HCT116 (cell line): ENCODE data around the gene ECE2.

ENCODE experiments used
- FOSL1 ChIP-seq: IDR thresholded peaks from 2 replicates; pipeline ENCODE4 v1.6.1; 2012; ENCODE audit warnings: low read depth
- POLR2A ChIP-seq: IDR thresholded peaks from 2 replicates; pipeline ENCODE4 v1.7.0; 2011; ENCODE audit warnings: borderline replicate concordance; ENCODE audit not compliant: insufficient read depth, insufficient read length; ENCODE audit errors: extremely low read depth
- RAD21 ChIP-seq: IDR thresholded peaks from 2 replicates; pipeline ENCODE4 v1.6.1; 2012; ENCODE audit warnings: low read depth, mild to moderate bottlenecking
- TF ChIP-seq, protein P1 (sequence below), 3 experiments: fragments of 200-600 bp in 1 of 3; sonication (generic) in 1 of 3; IDR thresholded peaks in 2 of 3; conservative IDR thresholded peaks in 1 of 3; 2 replicates each; pipeline ENCODE4 v1.5.1; 2012 to 2017; ENCODE audit warnings: low read depth in 2 of 3, low read length in 2 of 3, antibody characterized with exemption in 1 of 3, borderline replicate concordance in 1 of 3, control low read depth in 1 of 3, mild to moderate bottlenecking in 1 of 3, mixed read lengths in 1 of 3, mixed run types in 1 of 3, moderate library complexity in 1 of 3; ENCODE audit not compliant: insufficient read depth in 1 of 3

DNA sequence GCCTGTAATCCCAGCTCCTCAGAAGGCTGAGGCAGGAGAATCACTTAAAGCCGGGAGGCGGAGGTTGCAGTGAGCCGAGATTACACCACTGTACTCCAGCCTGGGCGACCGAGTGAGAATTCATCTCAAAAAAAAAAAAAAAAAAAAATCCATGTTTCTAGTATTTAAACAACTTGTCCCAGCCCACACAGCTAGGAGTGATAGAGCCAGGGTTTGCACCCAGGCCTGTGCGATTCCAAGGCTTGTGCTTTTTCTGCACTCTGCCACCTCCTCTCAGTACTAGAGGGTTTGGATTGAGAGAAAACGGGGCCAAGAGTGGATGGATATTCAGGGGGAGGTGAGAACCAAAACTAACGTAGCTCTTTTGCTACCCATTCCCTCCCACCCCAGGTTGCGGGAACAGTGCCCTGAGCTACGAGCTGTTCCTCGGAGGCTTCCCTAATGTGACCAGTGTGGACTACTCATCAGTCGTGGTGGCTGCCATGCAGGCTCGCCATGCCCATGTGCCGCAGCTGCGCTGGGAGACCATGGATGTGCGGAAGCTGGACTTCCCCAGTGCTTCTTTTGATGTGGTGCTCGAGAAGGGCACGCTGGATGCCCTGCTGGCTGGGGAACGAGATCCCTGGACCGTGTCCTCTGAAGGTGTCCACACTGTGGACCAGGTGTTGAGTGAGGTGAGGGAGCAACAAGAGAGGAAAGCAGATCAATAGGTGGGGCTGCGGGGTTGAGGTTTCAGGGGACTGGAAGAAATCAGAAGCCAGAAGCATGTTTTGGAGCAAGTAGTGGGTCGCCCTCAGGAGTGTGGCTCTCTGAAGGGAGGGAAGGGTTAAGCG is 18.5 kb upstream of the ECE2 start:
- TF ChIP-seq RAD21: no peak
- TF ChIP-seq, protein P1, sequence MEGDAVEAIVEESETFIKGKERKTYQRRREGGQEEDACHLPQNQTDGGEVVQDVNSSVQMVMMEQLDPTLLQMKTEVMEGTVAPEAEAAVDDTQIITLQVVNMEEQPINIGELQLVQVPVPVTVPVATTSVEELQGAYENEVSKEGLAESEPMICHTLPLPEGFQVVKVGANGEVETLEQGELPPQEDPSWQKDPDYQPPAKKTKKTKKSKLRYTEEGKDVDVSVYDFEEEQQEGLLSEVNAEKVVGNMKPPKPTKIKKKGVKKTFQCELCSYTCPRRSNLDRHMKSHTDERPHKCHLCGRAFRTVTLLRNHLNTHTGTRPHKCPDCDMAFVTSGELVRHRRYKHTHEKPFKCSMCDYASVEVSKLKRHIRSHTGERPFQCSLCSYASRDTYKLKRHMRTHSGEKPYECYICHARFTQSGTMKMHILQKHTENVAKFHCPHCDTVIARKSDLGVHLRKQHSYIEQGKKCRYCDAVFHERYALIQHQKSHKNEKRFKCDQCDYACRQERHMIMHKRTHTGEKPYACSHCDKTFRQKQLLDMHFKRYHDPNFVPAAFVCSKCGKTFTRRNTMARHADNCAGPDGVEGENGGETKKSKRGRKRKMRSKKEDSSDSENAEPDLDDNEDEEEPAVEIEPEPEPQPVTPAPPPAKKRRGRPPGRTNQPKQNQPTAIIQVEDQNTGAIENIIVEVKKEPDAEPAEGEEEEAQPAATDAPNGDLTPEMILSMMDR (IDR thresholded peaks at IDR 0.05 in 2 of 3, conservative IDR thresholded peaks at IDR 0.05 in 1 of 3; ENCODE audit: borderline replicate concordance in 1 of 3, insufficient read depth in 1 of 3, low read depth in 2 of 3, low read length in 2 of 3): no peak
- no peak for TF ChIP-seq POLR2A
- TF ChIP-seq FOSL1: no peak
